GM23248 (cell line): Measurements from ENCODE around the gene TXNRD1. TPM values are rescaled to one million over a fixed set of nuclear protein-coding genes. Genes with fewer than 3 reads are reported as not detected.

Source experiments
- DNase-seq: peaks from one replicate; pipeline ENCODE4 v3.0.0-alpha.2; 2015
- H2AFZ ChIP-seq: fragments of 200-600 bp; sonication (generic); 2 replicates; pipeline ENCODE4 v1.6.1; 2016; ENCODE audit warnings: antibody characterized with exemption
- H3F3A ChIP-seq: fragments of 200-600 bp; sonication (generic); 2 replicates; pipeline ENCODE4 v1.6.1; 2016; ENCODE audit warnings: mild to moderate bottlenecking, antibody characterized with exemption, mixed run types; ENCODE audit not compliant: insufficient read depth
- H3K27ac ChIP-seq: fragments of 200-600 bp; sonication (generic); 2 replicates; pipeline ENCODE4 v1.5.1; 2016; ENCODE audit warnings: mild to moderate bottlenecking
- H3K27me3 ChIP-seq: fragments of 200-600 bp; sonication (generic); replicated peaks from 2 replicates; pipeline ENCODE4 v1.6.1; 2016; ENCODE audit warnings: mild to moderate bottlenecking; ENCODE audit not compliant: insufficient read depth
- H3K36me3 ChIP-seq: fragments of 200-600 bp; sonication (generic); 2 replicates; pipeline ENCODE4 v1.6.1; 2016; ENCODE audit warnings: low read depth, mild to moderate bottlenecking
- H3K4me1 ChIP-seq: fragments of 200-600 bp; sonication (generic); 2 replicates; pipeline ENCODE4 v1.6.1; 2016; ENCODE audit warnings: mild to moderate bottlenecking; ENCODE audit not compliant: insufficient read depth
- H3K4me2 ChIP-seq: fragments of 200-600 bp; sonication (generic); one replicate; pipeline ENCODE4 v1.6.1; 2016; ENCODE audit warnings: mild to moderate bottlenecking; ENCODE audit not compliant: unreplicated experiment
- H3K4me3 ChIP-seq: fragments of 200-600 bp; sonication (generic); 2 replicates; pipeline ENCODE4 v1.5.1; 2016; ENCODE audit warnings: mild to moderate bottlenecking
- H3K79me2 ChIP-seq: fragments of 200-600 bp; sonication (generic); 2 replicates; pipeline ENCODE4 v1.6.1; 2016; ENCODE audit warnings: mild to moderate bottlenecking; ENCODE audit not compliant: insufficient read depth
- H3K9ac ChIP-seq: fragments of 200-600 bp; sonication (generic); 2 replicates; pipeline ENCODE4 v1.6.1; 2016; ENCODE audit warnings: mild to moderate bottlenecking
- H3K9me2 ChIP-seq: fragments of 200-600 bp; sonication (generic); 2 replicates; pipeline ENCODE4 v1.6.1; 2016; ENCODE audit warnings: mixed run types, mild to moderate bottlenecking, moderate library complexity; ENCODE audit not compliant: insufficient read depth
- H3K9me3 ChIP-seq: fragments of 200-600 bp; sonication (generic); one replicate; pipeline ENCODE4 v1.6.1; 2017; ENCODE audit warnings: low read depth
- H4K20me1 ChIP-seq: fragments of 200-600 bp; sonication (generic); 2 replicates; pipeline ENCODE4 v1.6.0; 2016; ENCODE audit not compliant: insufficient read depth
- EZH2 ChIP-seq: fragments of 200-600 bp; sonication (generic); IDR thresholded peaks from 2 replicates; pipeline ENCODE4 v1.6.1; 2018; ENCODE audit warnings: antibody characterized with exemption, mild to moderate bottlenecking; ENCODE audit not compliant: insufficient read depth, poor library complexity, severe bottlenecking
- EZH2phosphoT487 ChIP-seq: fragments of 200-600 bp; sonication (generic); IDR thresholded peaks from 2 replicates; pipeline ENCODE4 v1.6.1; 2018; ENCODE audit warnings: antibody characterized with exemption, moderate library complexity, mild to moderate bottlenecking, low read depth; ENCODE audit not compliant: insufficient read depth
- WGBS, 2 experiments: methylation state at CpG; one replicate each; pipeline ENCODE4 v1.1.6; 2015 to 2017; ENCODE audit warnings: low lambda C conversion rate in 2 of 2, low coverage in 1 of 2; ENCODE audit errors: missing lambda C conversion rate in 2 of 2; 5-methylcytosine and 5-hydroxymethylcytosine counted together
- in situ Hi-C: fragments of 300-500 bp; cut with MboI; formaldehyde crosslinking; loops from 2 replicates; pipeline ENCODE4 v1.15.0; 2020
- polyA plus RNA-seq: library from polyadenylated mRNA; unstranded; fragments of >200 nt; fragmentation: Nextera tagmentation; extraction: Ambion mirVana; gene quantifications from 2 replicates; pipeline ENCODE4 v1.2.1, GENCODE V29; 2016
- total RNA-seq: library from RNA; depleted of rRNA; stranded (reverse); fragments of >200 nt; shearing (Covaris generic); gene quantifications from 2 replicates; pipeline ENCODE4 v1.2.3, GENCODE V29; 2014

Gene TXNRD1
- total and polyA plus RNA-seq, 2 experiments from 2014 or later = 255 to 477 TPM

DNA sequence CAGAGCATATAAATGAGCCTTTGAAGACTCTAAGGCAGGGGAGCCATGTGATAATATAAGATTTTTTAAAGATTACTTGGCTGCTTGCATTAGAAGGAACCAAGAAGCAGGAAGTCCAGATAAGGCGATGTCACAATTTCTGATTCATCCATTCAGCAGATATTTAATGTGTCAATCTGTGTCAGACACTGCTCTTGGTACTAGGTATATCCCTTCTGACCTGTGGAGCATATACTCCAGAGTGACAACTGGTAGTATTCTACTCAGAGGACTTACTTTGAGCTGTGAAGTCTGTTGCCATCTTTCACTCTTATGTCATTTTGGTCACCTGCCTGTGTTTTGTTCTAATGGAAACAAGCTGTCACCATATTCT, 98.6 kb downstream of the TXNRD1 start:
- H3F3A ChIP-seq = peaks cover 73% of the 10 kb centered on the region
- in situ Hi-C loops = no loop called here
- H3K9ac ChIP-seq = no peak overlapping the region
- peaks cover 7% of the 10 kb centered on the region; the same call in 1 of the 2 replicates for H4K20me1 ChIP-seq
- H3K27me3 ChIP-seq = no peaks in the 10 kb centered on the region
- H3K79me2 ChIP-seq = peaks cover 99% of the 10 kb centered on the region
- no peaks in the 10 kb centered on the region for H3K4me1 ChIP-seq
- 96 to 100% methylated on average over 1 of the region's 1 CpG for WGBS, 2 experiments
- H3K9me2 ChIP-seq = no peaks in the 10 kb centered on the region
- H3K36me3 ChIP-seq = peaks cover 89% of the 10 kb centered on the region
- H3K27ac ChIP-seq = no peak overlapping the region
- H3K4me3 ChIP-seq = no peak overlapping the region
- peak; percentile 38 for DNase-seq
- TF ChIP-seq EZH2 (no peak), EZH2phosphoT487 (no peak)
- H3K4me2 ChIP-seq = no peak overlapping the region
- H3K9me3 ChIP-seq = no peaks in the 10 kb centered on the region
- no peak overlapping the region for H2AFZ ChIP-seq

DNA sequence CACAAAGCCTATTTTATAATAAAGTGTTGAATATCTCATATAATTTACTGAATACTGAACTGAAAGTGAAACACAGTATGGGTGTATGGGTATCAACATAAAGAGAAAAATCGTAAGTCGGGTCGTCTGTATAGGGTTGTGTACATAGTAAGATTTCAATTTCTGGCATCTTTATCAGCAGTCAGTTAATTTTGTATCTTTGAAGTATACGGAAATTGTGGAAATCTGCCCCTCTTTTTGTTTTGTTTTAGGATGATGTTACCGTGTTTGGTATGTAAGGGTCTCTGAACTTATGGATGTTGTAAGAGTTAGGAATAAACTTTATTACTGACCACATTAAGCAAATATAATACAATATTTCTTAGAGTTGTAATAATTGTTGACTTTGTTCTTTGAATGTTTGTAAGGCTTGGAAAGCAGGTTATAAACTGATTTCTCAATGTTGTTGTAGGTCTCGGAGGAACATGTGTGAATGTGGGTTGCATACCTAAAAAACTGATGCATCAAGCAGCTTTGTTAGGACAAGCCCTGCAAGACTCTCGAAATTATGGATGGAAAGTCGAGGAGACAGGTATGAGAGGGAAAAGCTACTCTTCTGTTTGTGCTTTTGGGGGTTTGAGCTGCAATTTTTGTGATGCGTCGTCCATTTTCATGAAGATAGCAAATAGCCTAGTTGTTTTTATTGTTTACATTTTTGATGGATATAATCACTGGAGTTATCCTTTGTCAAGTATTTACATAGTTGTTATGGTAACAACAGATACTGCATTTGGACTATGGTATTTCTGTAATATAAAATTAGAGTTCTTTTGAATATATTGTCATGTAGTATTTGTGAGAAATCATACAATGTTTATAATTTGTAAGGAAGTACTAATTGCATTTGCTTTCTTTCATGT, 100.0 kb downstream of the TXNRD1 start:
- H3K4me3 ChIP-seq = no peak overlapping the region
- 93 to 96% methylated on average over 10 of the region's 10 CpGs for whole genome bisulfite sequencing, 2 experiments

GRCh38 chr12:104316936-104317335, 101.4 kb downstream of the TXNRD1 start:
- TF ChIP-seq EZH2 (no peak), EZH2phosphoT487 (no peak)
- peaks cover 99% of the 10 kb centered on the region for H3K79me2 ChIP-seq

More for the DNA sequence above, 100.0 kb downstream of the TXNRD1 start:
- Histone ChIP-seq H3K9ac (no peak overlapping the region), H3K4me2 (no peak overlapping the region), H3K9me3 (no peaks in the 10 kb centered on the region), H4K20me1 (peaks cover 9% of the 10 kb centered on the region), H3K27ac (peak overlapping the region; percentile 26), H3K36me3 (peaks cover 94% of the 10 kb centered on the region), H2AFZ (no peak overlapping the region), H3F3A (peaks cover 82% of the 10 kb centered on the region), H3K27me3 (no peaks in the 10 kb centered on the region), H3K4me1 (no peaks in the 10 kb centered on the region), H3K79me2 (peaks cover 99% of the 10 kb centered on the region), H3K9me2 (no peaks in the 10 kb centered on the region)
- in situ Hi-C loops = no loop called here
- TF ChIP-seq EZH2phosphoT487 (no peak), EZH2 (no peak)
- no peak for DNase-seq

GRCh38 chr12:104317538-104318210, 102.1 kb downstream of the TXNRD1 start:
- Histone ChIP-seq H3K36me3 (peaks cover 95% of the 10 kb centered on the region), H3K4me1 (no peaks in the 10 kb centered on the region), H3K4me3 (no peak overlapping the region), H3K27me3 (no peaks in the 10 kb centered on the region), H2AFZ (no peak overlapping the region), H3K9ac (no peak overlapping the region), H4K20me1 (peaks cover 5% of the 10 kb centered on the region), H3K9me2 (no peaks in the 10 kb centered on the region), H3K9me3 (no peaks in the 10 kb centered on the region), H3K79me2 (peaks cover 98% of the 10 kb centered on the region), H3K27ac (peak overlapping the region; percentile 4; the same call in 1 of the 2 replicates), H3F3A (peaks cover 84% of the 10 kb centered on the region), H3K4me2 (no peak overlapping the region)
- WGBS, 2 experiments = 85 to 90% methylated on average over 7 of the region's 7 CpGs
- DNase-seq = no peak
- in situ Hi-C loops = no loop called here
- no peak for TF ChIP-seq EZH2

More at GRCh38 chr12:104316936-104317335, 101.4 kb downstream of the TXNRD1 start:
- peaks cover 5% of the 10 kb centered on the region for H4K20me1 ChIP-seq
- H3K27ac ChIP-seq = peak overlapping the region; percentile 2; the same call in 1 of the 2 replicates
- DNase-seq = no peak
- in situ Hi-C loops = no loop called here
- H3K4me2 ChIP-seq = no peak overlapping the region
- no peaks in the 10 kb centered on the region for H3K4me1 ChIP-seq
- no peaks in the 10 kb centered on the region for H3K9me3 ChIP-seq
- H3K9ac ChIP-seq = no peak overlapping the region
- H3K36me3 ChIP-seq = peaks cover 96% of the 10 kb centered on the region
- no peak overlapping the region for H3K4me3 ChIP-seq
- H3K27me3 ChIP-seq = no peaks in the 10 kb centered on the region
- H3F3A ChIP-seq = peaks cover 87% of the 10 kb centered on the region
- H2AFZ ChIP-seq = no peak overlapping the region
- H3K9me2 ChIP-seq = no peaks in the 10 kb centered on the region
